KBM-7 (cell line): ENCODE results near the gene RUBCN.
"Not testable (repeated sequence)": the region's sequence is repeated elsewhere in the genome, so short reads cannot be mapped to it uniquely, and the experiment has no call there.

ENCODE experiments used
- DNase-seq: peaks from one replicate; pipeline ENCODE4 v3.0.0-alpha.2; 2015
- in situ Hi-C: fragments of 300-500 bp; cut with MboI; formaldehyde crosslinking; loops from 2 replicates; pipeline ENCODE4 v1.14.3; 2020; ENCODE audit warnings: low sequenced_read_pairs, low pct_unique_long_range_greater_than_20kb, mixed read lengths

RUBCN gene

DNA sequence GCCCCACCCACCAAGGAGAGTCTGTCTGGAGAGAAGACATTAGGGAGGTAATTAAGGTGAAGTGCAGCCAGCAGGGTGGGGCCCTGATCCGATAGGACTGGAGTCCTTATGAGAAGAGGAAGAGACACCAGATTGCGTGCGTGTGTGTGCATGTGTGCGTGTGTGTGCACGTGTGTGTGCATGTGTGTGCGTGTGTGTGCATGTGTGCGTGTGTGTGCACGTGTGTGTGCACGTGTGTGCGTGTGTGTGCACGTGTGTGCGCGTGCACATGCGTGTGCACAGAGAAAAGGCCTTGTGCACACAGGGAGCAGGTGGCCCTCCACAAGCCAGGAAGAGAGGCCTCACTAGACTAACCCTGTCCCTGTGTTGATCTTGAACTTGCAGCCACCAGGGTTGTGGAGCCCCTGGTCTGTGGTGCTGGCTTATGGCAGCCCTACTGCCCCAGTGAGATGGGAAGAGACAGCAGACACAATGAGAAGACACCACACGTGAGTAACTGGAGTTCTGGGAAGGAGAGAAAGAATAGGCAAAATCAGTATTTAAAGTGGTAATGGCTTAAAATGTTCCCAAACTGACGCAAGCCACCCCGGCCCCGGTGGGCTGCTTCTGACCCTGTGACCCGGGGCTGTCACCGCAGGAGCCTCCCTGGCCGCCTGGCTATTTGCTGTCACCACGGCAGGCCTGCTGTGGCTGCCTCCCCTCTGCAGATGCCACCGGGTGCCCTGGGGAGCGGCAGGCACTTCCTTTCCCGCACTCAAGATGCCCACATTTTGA is 73.2 kb downstream of the RUBCN start:
- in situ Hi-C loops, DNase-seq: not testable (repeated sequence)

DNA sequence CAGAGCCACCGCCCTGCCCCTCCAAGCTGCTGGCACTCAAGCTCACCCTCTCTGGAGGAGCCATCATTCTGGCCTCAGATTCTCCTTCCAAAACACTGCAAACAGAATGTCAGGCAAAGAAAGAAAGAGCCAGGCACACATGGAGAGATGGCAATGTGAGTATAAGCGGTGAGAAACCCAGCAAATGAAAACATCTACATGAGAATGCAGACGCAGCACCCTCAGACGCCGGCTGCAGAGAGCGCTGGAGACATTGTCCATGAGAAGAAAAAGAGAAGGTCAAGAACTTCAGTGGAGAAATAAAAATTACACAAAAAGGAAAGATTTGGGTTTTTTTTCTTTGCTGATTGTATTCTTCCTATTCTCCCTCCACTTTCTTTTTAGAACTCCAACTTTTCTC is 74.4 kb downstream of the RUBCN start:
- in situ Hi-C loops, DNase-seq: not testable (repeated sequence)

DNA sequence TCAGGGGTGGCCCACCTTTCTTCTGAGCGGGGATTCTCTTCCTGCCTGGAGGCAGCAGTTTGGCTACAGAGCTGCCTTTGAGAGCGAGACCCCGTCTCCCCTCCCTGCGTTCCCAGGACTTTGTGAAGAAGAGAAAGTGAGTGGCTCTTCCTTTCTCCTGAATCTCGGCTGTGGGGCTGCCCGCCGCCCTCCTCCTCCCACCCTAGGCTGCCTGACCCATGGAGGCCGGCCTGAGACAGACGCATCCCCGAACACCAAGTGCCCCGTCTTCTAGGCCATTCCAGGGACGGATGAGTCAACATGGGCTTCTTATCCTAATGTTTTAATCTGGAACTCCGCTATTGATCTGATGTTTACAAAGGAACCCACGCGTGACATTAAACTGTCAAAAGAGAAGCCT is 74.8 kb downstream of the RUBCN start:
- in situ Hi-C loops, DNase-seq: not testable (repeated sequence)

DNA sequence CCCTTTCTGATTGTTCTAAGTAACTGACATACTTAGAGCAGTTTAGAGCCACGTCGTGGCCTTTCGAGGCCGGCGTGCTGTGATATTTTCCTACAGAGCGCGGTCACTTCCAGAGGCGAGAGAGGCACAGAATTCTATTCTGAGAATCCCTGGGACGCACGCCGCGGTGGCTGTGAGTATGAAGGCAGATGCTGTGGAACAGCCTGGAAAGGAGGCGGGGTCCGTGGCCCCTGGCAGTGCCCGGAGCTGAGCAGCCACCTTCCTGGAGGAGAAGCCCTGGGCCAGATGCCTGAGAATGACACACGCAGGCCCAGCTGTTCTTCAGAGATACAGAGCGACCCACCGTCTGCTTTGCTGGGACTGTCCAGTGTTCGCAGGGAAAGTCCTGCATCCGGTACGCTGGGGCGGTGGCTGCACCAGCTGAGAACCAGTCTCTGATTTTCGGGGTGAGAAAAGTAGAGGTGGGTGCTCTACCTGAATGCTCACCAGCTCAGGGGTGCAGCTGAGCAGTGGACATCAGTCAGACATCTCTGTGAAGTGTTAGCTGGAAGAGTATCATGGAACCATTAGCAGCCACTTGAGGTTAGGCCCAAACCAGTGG is 75.4 kb downstream of the RUBCN start:
- in situ Hi-C loops, DNase-seq: not testable (repeated sequence)

DNA sequence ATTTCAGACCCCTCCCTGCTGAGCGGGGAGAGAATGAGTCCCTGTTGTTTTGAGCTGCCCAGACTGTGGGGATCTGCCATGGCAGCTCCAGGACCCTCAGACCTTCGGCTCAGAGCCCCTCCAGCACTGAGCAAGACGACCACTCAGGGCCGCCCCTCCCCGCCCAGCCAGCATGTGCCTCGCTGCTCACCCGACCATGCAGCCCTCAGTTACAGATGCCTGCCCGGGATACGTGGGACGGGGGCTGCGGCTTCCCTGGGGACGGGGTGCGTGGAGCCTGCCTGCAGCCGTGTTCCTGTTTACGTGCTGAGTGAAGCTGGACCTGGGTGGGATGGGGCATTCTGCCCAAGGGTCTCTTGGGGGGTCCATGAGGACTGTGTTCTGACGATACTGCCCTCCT is 77.0 kb downstream of the RUBCN start:
- in situ Hi-C loops = not testable (repeated sequence)

DNA sequence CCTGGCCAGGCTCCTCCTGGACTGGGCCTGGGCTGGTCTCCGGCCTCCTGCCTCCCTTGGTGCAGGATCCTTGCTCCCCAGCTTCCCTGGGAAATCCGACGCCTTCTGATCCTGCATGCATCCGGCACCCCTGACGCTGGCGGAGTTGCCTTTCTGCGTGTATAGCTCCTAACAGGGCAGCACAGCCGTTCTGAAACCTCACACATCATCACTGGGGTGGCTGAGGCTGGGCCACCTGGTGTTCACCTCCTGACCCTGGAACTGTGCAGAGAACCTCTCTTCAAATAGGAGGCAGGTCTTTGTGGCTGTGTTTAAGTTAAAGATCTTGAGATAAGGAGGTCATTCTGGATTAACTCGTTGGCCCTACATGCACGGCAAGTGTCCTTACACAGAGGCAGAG is 77.6 kb downstream of the RUBCN start:
- DNase-seq, in situ Hi-C loops: not testable (repeated sequence)

More for the DNA sequence above, 77.0 kb downstream of the RUBCN start:
- DNase-seq = not testable (repeated sequence)

DNA sequence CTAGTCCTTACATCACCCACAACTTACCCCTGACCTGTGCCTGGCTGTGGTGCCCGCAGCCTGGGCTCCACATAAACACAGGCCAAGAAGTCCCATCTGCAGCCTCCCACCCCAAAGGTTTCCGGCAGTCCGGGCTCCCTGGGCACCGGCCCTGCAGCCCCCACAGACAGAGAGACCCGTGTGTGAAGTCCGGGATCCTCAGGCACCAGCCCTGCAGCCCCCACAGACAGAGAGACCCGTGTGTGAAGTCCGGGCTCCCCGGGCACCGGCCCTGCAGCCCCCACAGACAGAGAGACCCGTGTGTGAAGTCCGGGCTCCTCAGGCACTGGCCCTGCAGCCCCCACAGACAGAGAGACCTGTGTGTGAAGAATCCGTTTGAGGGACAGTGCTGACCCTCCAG is 78.0 kb downstream of the RUBCN start:
- DNase-seq, in situ Hi-C loops: not testable (repeated sequence)

DNA sequence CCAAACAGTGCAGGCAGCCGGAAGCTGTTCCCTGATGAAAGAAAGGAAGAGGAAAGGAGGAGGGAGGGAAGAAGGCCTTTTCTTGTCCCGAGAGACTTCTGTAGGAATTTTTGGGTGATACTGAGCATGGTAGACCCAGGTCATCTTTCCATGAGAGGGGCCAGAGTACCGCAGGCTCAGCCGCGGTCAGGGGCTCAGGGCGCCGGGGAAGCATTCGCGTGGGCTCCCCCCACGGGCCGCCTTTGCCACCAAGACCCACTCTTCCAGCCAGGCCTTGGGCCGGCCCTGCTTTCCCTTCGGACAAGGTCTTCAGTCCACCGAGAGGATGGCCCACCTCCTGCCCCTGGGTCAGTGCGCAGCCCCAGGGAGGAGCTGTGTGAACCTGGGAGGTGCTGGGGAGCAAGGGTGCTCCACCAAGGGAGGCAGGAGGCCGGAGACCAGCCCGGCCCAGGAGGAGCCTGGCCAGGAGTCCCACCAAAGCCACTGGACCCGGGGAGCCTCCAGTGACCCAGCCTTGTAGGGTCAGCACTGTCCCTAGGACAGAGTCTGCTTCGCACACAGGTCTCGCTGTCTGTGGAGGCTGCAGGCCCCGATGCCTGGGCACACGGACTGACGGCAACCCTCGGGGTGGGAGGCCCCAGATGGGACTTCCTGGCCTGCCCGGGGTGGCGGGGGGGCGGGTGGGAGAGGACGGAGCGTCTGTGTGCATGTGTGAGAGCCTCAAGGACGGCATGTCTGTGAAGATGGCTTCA is 79.0 kb downstream of the RUBCN start:
- DNase-seq, in situ Hi-C loops: not testable (repeated sequence)

DNA sequence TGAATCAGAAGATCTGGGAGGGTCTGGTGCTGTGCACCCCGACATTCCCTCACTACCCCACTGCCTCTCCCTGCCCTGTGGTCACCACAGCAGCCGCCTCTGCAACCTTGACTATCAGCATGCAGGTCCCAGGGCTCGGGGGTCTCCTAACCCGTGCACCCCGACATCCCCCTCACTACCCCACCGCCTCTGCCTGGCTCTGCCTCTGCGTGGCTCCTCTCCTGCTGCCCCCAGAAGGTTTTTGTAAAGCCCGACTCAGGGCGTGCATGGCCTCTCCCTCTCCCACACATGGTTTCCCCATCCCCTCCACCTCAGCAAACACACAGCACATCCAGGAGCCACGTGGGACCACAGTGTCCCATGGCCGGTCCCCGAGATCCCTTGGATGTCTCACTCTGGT is 79.7 kb downstream of the RUBCN start:
- DNase-seq, in situ Hi-C loops: not testable (repeated sequence)

DNA sequence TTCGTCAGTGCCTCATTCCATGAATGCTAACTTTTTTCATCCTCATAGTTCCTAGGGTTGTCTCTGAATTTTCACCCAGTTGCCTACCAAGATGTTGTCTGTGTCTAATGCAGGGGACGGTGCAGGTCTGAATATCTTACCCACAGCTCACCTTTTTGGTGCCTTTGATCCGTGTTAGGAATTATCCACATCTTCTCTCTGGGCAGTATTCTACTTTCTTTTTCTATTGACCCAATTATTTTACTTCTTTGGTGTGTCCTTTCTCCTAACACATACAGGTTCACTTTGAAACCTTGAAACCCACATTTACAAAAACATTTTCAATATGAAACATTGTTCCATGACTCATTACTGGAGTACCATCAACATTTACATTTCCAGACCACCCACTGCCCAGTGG is 80.6 kb downstream of the RUBCN start:
- in situ Hi-C loops = not testable (repeated sequence)

DNA sequence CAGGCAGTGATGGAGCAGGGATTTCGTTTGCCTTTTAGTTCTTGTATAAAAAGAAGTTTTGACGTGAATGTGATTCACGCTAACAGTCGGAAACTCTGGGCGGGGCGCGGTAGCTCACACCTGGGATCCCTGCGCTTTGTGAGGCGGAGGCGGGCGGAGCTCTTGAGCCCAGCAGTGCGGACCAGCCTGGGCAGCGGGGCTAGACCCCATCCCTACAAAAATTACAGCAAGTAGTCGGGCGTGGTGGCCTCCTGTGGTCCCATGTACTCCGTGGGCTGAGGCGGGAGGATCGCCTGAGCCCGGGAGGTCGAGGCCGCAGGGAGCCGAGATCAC is 81.7 kb downstream of the RUBCN start:
- DNase-seq, in situ Hi-C loops: not testable (repeated sequence)

More for the DNA sequence above, 80.6 kb downstream of the RUBCN start:
- not testable (repeated sequence) for DNase-seq

DNA sequence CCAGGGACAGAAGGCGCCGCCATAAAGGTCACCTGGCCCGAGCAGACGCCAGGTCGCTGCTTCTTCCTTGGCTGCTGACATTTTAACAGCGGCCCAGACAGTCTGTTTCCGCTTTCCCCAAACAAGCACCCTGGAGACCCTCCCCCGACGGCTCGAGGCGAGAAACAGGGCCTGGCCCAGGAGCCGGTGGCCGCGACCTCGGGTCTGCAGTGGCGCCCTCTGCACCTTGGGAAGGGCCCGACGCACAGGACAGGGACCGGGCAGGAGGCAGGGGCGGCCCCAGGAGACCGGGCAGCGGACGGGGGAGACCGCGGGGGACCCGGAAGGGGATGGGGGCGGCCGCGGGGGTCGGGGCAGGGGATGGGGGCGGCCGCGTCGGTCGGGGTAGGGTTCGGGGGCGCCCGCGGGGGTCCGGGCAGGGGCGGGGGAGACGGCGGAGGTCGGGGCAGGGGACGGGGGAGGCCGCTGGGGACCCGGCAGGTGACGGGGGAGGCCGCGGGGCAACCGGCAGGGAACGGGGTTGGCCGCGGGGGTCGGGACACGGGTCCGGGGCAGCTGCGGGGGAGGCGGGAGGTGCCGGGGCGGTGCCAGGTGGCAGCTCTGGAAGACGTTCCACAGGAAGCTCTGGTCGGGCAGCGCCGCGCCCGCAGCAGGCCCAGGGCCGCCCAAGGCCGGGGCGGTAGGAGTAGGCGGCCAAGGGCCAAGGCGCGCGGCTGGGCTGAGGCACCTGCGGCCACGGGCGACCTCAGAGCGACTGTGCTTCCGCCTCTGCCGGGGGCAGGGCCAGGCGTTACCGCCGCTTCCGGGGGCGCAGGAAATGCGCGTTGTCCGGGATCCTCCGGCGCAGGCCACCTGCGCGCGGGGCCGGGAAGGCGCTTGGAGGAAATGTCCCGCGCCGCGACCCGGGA is 82.4 kb downstream of the RUBCN start:
- in situ Hi-C loops = not testable (repeated sequence)
- peak; percentile 9 for DNase-seq

DNA sequence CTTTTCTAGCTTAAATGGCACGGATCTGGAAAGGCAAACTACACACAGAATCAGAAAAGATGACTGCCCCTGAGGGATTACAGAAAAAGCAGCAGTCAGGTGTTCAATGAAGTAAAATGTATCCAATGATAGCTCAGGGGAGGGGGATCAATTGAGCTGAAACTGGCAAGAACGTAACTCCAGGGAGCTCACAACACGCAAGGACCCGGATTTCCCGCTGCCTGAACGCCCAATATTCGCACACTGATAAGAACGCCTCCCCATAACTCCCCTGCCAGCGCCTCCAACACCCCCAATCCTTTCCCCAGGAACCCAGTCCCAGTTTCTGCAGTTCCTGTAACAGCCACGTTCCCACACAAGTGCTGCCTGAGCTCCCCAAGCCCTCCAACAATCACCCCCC is 83.8 kb downstream of the RUBCN start:
- in situ Hi-C loops, DNase-seq: not testable (repeated sequence)

DNA sequence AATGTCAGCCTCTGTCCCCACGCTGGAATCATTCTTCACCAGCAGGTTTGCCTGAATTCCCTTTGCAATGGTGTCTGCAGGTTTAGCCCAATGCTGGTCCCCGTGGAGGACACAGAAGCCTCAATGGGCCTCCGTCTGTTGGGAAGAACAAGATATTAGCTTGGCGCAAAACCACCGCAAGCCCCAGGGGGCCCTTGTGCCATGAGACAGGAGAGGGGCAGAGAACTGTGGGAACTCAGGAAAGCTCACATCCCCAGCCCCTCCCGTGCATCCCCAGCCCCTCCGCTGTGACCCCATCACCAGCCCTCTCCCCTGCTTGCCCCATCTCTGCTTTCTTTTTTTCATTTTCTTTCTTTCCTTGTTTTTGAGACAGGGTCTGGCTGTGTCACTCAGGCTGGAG is 89.1 kb downstream of the RUBCN start:
- DNase-seq, in situ Hi-C loops: not testable (repeated sequence)

DNA sequence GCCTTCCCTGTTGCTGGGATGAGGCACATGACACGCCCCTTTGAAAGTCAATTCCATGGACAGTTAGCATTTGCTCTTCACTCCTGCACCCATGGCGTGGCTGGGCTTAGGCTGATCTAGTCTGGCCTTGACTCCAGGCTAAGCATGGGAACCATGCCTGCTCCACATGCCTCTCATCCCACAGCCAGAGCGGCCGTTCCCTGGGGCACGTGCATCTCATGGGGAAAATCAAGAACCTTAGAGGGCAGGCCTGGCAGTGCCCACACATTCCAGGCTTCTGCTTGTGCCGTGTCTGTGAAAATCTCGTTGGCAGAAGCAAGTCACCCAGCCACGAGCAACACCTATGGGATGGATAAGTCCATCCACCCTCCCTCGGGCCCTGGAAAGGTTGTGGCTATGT is 89.5 kb downstream of the RUBCN start:
- DNase-seq, in situ Hi-C loops: not testable (repeated sequence)

DNA sequence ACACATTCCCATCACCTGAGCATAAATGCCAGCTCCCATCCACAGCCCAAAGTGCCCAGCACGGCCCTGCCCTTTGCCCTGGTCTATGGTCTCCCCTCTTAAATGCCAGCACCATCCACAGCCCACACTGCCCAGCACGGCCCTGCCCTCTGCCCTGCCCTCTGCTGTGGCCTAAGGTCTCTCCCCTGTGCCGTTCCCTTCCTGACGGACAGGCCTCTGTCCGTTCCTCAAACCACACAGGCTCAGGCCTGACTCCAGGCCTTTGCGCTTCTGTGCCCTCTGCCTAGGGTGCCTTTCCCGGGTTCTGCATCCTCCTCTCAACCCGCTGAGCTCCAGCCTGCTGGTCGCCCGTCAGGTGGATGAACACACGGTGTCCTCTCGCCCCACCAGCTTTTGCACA is 90.4 kb downstream of the RUBCN start:
- in situ Hi-C loops, DNase-seq: not testable (repeated sequence)

DNA sequence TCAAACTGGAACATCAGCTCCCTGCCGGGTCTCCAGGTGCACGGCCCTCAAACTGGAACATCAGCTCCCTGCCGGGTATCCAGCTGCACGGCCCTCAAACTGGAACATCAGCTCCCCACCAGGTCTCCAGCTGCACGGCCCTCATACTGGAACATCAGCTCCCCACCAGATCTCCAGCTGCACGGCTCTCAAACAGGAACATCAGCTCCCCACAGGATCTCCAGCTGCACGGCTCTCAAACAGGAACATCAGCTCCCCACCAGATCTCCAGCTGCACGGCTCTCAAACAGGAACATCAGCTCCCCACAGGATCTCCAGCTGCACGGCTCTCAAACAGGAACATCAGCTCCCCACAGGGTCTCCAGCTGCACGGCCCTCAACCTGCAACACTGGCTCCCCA is 99.1 kb downstream of the RUBCN start:
- in situ Hi-C loops = not testable (repeated sequence)

DNA sequence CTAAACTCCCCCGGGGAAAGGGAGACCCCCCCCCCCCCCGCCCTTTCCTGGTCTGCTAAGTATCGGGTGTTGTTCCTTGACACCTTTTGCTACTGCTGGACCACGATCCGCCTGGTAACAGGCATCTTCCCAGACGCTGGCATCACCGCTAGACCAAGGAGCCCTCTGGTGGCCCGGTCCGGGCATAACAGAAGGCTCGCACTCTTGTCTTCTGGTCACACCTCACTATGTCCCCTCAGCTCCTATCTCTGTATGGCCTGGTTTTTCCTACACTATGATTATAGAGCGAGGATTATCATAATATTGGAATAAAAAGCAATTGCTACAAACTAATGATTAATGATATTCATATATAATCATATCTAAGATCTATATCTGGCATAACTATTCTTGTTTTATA is 104.7 kb downstream of the RUBCN start:
- in situ Hi-C loops = not testable (repeated sequence)

More for the DNA sequence above, 99.1 kb downstream of the RUBCN start:
- not testable (repeated sequence) for DNase-seq

DNA sequence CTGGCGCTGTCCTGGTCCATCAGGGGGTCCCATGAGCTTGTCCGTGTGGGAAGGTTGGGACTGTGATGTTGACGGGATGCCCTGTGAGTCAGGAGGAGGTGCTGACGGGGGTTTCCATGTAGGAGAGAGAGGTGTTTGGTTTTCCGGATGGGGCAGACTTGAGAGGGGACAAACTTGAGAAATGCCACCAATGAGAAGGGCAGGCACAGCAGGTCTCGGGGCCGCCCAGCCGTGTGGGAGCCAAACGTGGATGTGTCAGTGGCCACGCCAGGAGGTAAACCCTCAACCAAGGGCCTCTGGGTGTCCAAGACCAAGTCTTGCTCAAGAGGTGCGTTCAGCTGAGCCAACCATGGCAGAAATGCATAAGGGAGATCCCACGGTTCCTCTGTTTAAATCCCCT is 105.9 kb downstream of the RUBCN start:
- DNase-seq, in situ Hi-C loops: not testable (repeated sequence)

More for the DNA sequence above, 104.7 kb downstream of the RUBCN start:
- DNase-seq = peak; percentile 7
